ENCODE measurements around the gene YJEFN3.

DNA sequence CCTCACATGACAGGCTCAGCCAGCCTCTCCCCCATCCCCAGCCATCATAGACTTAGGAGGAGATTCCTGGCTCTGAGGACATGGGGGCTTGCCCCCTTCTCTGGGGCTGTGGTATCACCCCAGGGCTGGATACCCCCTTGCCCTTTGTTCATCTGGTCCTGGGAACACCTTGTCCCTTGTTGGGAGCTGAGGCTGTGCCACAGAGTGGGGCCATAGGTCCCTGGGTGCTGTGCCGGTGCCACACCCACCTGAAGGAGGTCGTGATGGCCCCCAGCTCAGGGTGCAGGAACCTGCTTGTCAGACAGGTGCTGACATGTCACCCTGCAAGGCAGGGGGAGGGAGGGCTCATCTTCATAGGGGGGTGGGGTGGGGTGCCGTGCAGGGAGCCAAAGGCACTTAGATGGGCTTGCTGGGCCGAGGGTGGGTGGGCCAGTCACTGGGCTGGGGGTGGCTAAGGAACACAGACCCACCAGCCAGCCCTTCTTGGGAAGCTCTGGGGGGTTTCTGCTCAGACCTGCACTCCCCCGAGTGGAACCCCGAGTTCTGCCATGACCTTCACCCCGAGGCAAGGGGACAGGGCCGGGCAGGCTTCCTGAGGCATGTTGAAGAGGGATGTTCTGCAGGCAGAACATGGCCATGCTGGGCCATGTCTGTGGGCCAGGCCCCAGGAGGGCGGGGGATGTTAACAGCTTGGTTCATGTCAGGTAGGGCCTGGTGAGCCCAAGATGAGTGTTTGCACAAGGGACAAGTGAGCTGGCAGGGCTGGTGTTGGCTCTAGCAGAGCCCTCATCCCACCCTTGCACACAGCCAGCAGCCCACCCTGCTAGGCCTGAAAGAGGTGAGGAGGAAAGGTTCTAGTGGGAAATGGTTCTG, 41.4 kb upstream of the YJEFN3 start:
- TF ChIP-seq EZH2phosphoT487 (IDR thresholded peaks at IDR 0.05; ENCODE audit: borderline replicate concordance) (no peak), ZNF274 (IDR thresholded peaks at IDR 0.05; ENCODE audit: low read depth, low read length) (no peak), EZH2 (IDR thresholded peaks at IDR 0.05) (no peak), CTCF (IDR thresholded peaks at IDR 0.05 in 2 of 3, conservative IDR thresholded peaks at IDR 0.05 in 1 of 3; ENCODE audit: borderline replicate concordance in 1 of 3, insufficient read depth in 1 of 3, low read depth in 2 of 3, low read length in 2 of 3) (no peak), JUND (IDR thresholded peaks at IDR 0.05) (no peak), POLR2AphosphoS5 (IDR thresholded peaks at IDR 0.05; ENCODE audit: low read depth, low read length) (no peak), REST (IDR thresholded peaks at IDR 0.05; ENCODE audit: low read depth) (no peak), ZFX (IDR thresholded peaks at IDR 0.05) (no peak), POLR2A (IDR thresholded peaks at IDR 0.05; ENCODE audit: borderline replicate concordance, extremely low read depth, insufficient read depth, insufficient read length) (no peak), SRF (IDR thresholded peaks at IDR 0.05; ENCODE audit: low read depth) (no peak), MAX (IDR thresholded peaks at IDR 0.05) (no peak), RAD21 (IDR thresholded peaks at IDR 0.05; ENCODE audit: low read depth) (no peak), SIN3A (IDR thresholded peaks at IDR 0.05; ENCODE audit: low read depth) (no peak)
- TF ChIP-seq, protein P1, sequence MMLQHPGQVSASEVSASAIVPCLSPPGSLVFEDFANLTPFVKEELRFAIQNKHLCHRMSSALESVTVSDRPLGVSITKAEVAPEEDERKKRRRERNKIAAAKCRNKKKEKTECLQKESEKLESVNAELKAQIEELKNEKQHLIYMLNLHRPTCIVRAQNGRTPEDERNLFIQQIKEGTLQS (IDR thresholded peaks at IDR 0.05) = no peak
